HL-60 (cell line): Measurements from ENCODE around the gene MT2A.
"Not testable (repeated sequence)": the region's sequence is repeated elsewhere in the genome, so short reads cannot be mapped to it uniquely, and the experiment has no call there.

Experiments
- DNase-seq, 2 experiments: peaks; one replicate each; pipeline ENCODE4 v3.0.0-alpha.2; 2010 to 2020; ENCODE audit warnings: low read depth in 1 of 2, low spot score in 1 of 2
- H3K27ac ChIP-seq: fragments of 250-450 bp; sonication (Bioruptor Pico); replicated peaks from 2 replicates; pipeline ENCODE4 v1.5.1; 2020; ENCODE audit warnings: mild to moderate bottlenecking, moderate library complexity
- H3K27me3 ChIP-seq: fragments of 250-450 bp; sonication (Bioruptor Pico); 2 replicates; pipeline ENCODE4 v1.5.1; 2021; ENCODE audit warnings: mild to moderate bottlenecking, moderate library complexity; ENCODE audit not compliant: insufficient read depth, poor library complexity, severe bottlenecking
- H3K4me3 ChIP-seq: replicated peaks from 2 replicates; pipeline ENCODE4 v1.5.1; 2011; ENCODE audit warnings: mild to moderate bottlenecking, control low read depth, low read length; ENCODE audit not compliant: insufficient read depth
- CTCF ChIP-seq: IDR thresholded peaks from one replicate; pipeline ENCODE4 v1.5.1; 2011; ENCODE audit warnings: low read length, control low read depth, inconsistent platforms; ENCODE audit not compliant: insufficient read depth
- GABPA ChIP-seq: IDR thresholded peaks from 2 replicates; pipeline ENCODE4 v1.6.1; 2012; ENCODE audit warnings: low read depth
- POLR2AphosphoS5 ChIP-seq: IDR thresholded peaks from 2 replicates; pipeline ENCODE4 v1.6.1; 2012; ENCODE audit warnings: low read depth
- REST ChIP-seq: IDR thresholded peaks from 2 replicates; pipeline ENCODE4 v1.6.1; 2012; ENCODE audit warnings: low read depth; ENCODE audit not compliant: insufficient replicate concordance
- SPI1 ChIP-seq: IDR thresholded peaks from 2 replicates; pipeline ENCODE4 v1.6.1; 2012; ENCODE audit warnings: low read depth, mild to moderate bottlenecking, borderline replicate concordance

MT2A gene

GRCh38 chr16:56618138-56618537 is 9.8 kb downstream of the MT2A start:
- DNase-seq = no peak
- H3K27me3 ChIP-seq = peaks cover 11% of the 10 kb centered on the region
- no peak overlapping the region for H3K4me3 ChIP-seq
- no peak for TF ChIP-seq POLR2AphosphoS5
- TF ChIP-seq SPI1 = no peak
- no peak for TF ChIP-seq GABPA
- no peak for TF ChIP-seq REST
- TF ChIP-seq CTCF = no peak
- no peak overlapping the region for H3K27ac ChIP-seq

- DNase-seq = no peak
- Histone ChIP-seq H3K27ac (no peak overlapping the region), H3K27me3 (peaks cover 18% of the 10 kb centered on the region), H3K4me3 (no peak overlapping the region)
- TF ChIP-seq REST (no peak), GABPA (no peak), CTCF (no peak), SPI1 (no peak), POLR2AphosphoS5 (no peak)
These were observed 12.0 kb downstream of the MT2A start for GRCh38 chr16:56620339-56620897.

GRCh38 chr16:56621665-56622445 is 13.5 kb downstream of the MT2A start:
- H3K4me3 ChIP-seq, H3K27ac ChIP-seq, DNase-seq: not testable (repeated sequence)
- H3K27me3 ChIP-seq = peaks cover 24% of the 10 kb centered on the region

GRCh38 chr16:56623184-56623583 is 14.8 kb downstream of the MT2A start:
- not testable (repeated sequence) for H3K27ac ChIP-seq, H3K4me3 ChIP-seq, DNase-seq
- peaks cover 16% of the 10 kb centered on the region for H3K27me3 ChIP-seq

- no peak for TF ChIP-seq GABPA
- TF ChIP-seq SPI1 = no peak
- no peak for TF ChIP-seq REST
- TF ChIP-seq POLR2AphosphoS5 = no peak
- no peak for TF ChIP-seq CTCF
- Histone ChIP-seq H3K4me3 (no peak overlapping the region), H3K27ac (no peak overlapping the region), H3K27me3 (peaks cover 13% of the 10 kb centered on the region)
- no peak for DNase-seq
These were observed 15.3 kb downstream of the MT2A start for GRCh38 chr16:56623637-56624036.
